ENCODE measurements around the gene BAZ2B. TPM values are rescaled to one million over a fixed set of nuclear protein-coding genes. Genes with fewer than 3 reads are reported as not detected.

The BAZ2B gene
- total and polyA plus RNA-seq, 10 donors, result 5.6 to 158 (median 86.0) TPM

DNA sequence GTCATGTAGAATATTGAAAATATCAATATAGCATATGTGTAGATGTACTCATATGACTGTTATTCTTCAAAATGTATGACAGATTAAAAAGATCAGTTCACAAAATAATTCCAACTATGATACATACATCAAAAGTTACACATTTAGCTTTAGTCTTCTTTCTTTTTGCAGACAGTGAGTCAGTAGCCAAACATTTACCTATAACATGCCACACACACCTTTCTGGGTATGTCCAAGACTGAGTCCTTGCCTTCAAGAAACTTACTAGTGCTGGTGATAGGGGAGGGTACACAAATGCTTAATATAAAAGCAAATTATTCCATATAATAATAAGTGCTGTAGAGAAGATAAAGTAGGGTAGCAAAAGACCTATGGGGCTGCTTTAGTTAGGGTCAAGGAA lies 176.9 kb downstream of the BAZ2B start:
- Histone ChIP-seq H3K36me3 (peaks cover 0 to 96% (median 33%) of the 10 kb centered on the region in 6 donors), H3K9me3 (no peaks in the 10 kb centered on the region), H3K27ac (no peak overlapping the region), H3K4me3 (no peak overlapping the region), H3K27me3 (replicated peaks in 1 of 7) (no peaks in the 10 kb centered on the region), H3K4me1 (no peaks in the 10 kb centered on the region)
- intact Hi-C loops (cut with DNase I; ENCODE audit: low total_unique reads), result no loop called here
- TF ChIP-seq, protein P1, sequence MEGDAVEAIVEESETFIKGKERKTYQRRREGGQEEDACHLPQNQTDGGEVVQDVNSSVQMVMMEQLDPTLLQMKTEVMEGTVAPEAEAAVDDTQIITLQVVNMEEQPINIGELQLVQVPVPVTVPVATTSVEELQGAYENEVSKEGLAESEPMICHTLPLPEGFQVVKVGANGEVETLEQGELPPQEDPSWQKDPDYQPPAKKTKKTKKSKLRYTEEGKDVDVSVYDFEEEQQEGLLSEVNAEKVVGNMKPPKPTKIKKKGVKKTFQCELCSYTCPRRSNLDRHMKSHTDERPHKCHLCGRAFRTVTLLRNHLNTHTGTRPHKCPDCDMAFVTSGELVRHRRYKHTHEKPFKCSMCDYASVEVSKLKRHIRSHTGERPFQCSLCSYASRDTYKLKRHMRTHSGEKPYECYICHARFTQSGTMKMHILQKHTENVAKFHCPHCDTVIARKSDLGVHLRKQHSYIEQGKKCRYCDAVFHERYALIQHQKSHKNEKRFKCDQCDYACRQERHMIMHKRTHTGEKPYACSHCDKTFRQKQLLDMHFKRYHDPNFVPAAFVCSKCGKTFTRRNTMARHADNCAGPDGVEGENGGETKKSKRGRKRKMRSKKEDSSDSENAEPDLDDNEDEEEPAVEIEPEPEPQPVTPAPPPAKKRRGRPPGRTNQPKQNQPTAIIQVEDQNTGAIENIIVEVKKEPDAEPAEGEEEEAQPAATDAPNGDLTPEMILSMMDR (IDR thresholded peaks at IDR 0.05 in 8 of 11, conservative IDR thresholded peaks at IDR 0.05 in 3 of 11), result no peak
- no peak for TF ChIP-seq POLR2A (IDR thresholded peaks at IDR 0.05)
- no peak for TF ChIP-seq POLR2AphosphoS5 (IDR thresholded peaks at IDR 0.05)
- DNase-seq, result no peak

GRCh38 chr2:159438720-159439353 lies 177.5 kb downstream of the BAZ2B start:
- Histone ChIP-seq H3K27me3 (replicated peaks in 1 of 7) (no peaks in the 10 kb centered on the region), H3K9me3 (no peaks in the 10 kb centered on the region), H3K27ac (no peak overlapping the region), H3K4me1 (no peaks in the 10 kb centered on the region), H3K4me3 (no peak overlapping the region), H3K36me3 (peaks cover 0 to 96% (median 30%) of the 10 kb centered on the region in 6 donors)
- intact Hi-C loops (cut with DNase I; ENCODE audit: low total_unique reads), result no loop called here
- DNase-seq, result no peak
- TF ChIP-seq POLR2A (IDR thresholded peaks at IDR 0.05), result no peak
- 92 to 97% (median 96%) methylated on average over 5 of the region's 5 CpGs for WGBS, 5 donors

DNA sequence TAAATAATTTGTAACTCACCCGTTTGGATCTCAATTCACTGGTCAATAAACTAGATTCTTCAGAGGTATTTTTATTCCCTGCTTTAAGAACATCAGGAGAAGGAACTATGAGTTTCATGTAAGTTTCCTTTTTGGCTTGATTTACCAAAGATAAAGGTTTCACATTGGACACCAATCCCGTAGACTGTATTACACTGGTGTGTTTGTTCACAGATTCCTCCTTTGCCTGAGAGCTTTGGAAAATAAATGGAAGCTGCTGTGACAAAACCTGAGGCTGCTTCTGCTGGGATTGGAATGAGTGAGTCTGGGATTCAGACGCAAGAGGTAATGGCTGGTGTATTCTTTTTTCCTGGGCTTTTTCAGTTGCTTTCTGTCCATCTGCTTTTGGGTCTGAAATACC lies 178.1 kb downstream of the BAZ2B start:
- Histone ChIP-seq H3K9me3 (no peaks in the 10 kb centered on the region), H3K4me3 (no peak overlapping the region), H3K27ac (no peak overlapping the region), H3K4me1 (no peaks in the 10 kb centered on the region), H3K27me3 (replicated peaks in 1 of 7) (no peaks in the 10 kb centered on the region), H3K36me3 (peaks cover 0 to 96% (median 31%) of the 10 kb centered on the region in 6 donors)
- TF ChIP-seq, protein P1 (IDR thresholded peaks at IDR 0.05 in 8 of 11, conservative IDR thresholded peaks at IDR 0.05 in 3 of 11), result no peak
- no peak for TF ChIP-seq POLR2AphosphoS5 (IDR thresholded peaks at IDR 0.05)
- no peak for TF ChIP-seq POLR2A (IDR thresholded peaks at IDR 0.05)
- intact Hi-C loops (cut with DNase I; ENCODE audit: low total_unique reads), result no loop called here
- DNase-seq, result no peak
- WGBS, 5 donors, result 91 to 96% (median 93%) methylated on average over 3 of the region's 3 CpGs

DNA sequence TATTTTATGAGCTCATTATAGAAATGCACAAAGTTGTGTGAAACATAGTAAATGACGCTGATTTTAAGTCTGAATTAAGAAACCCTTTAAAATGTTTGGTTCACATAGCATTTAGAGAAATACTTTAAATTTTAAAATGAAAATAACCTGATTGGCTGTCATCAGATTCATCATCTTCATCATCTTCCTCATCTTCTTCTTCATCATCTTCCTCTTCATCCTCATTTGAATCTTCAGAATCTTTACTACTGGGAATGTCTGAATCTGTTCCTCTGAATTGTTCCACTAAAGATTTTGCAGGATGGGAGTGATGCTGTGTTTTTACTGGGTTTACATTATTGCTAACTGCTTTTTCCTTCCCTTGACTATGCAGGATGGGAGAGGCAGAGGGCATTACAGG lies 183.7 kb downstream of the BAZ2B start:
- Histone ChIP-seq H3K27ac (no peak overlapping the region), H3K4me1 (no peaks in the 10 kb centered on the region), H3K9me3 (no peaks in the 10 kb centered on the region), H3K36me3 (peaks cover 0 to 97% (median 41%) of the 10 kb centered on the region in 6 donors), H3K27me3 (replicated peaks in 1 of 7) (no peaks in the 10 kb centered on the region), H3K4me3 (no peak overlapping the region)
- intact Hi-C loops (cut with DNase I; ENCODE audit: low total_unique reads), result no loop called here
- DNase-seq, result no peak
- no peak for TF ChIP-seq POLR2A (IDR thresholded peaks at IDR 0.05)
- TF ChIP-seq, protein P1 (IDR thresholded peaks at IDR 0.05 in 8 of 11, conservative IDR thresholded peaks at IDR 0.05 in 3 of 11), result no peak
- no peak for TF ChIP-seq POLR2AphosphoS5 (IDR thresholded peaks at IDR 0.05)
- 94 to 100% (median 97%) methylated on average over 1 of the region's 1 CpG for WGBS, 5 donors
